Duodenal mucosa (tissue), 2 donors: ENCODE data around the gene KCNH5.
"Not testable (repeated sequence)": the region's sequence is repeated elsewhere in the genome, so short reads cannot be mapped to it uniquely, and the experiment has no call there.

Experiments
- H3K27ac ChIP-seq: one replicate; pipeline ENCODE4 v1.7.0; 2013; ENCODE audit warnings: low read depth, low read length
- H3K27me3 ChIP-seq, 2 donors: one replicate each; pipeline ENCODE4 v1.7.0; 2013; ENCODE audit warnings: low read length in 2 of 2, control low read depth in 1 of 2; ENCODE audit not compliant: insufficient read depth in 2 of 2, control insufficient read depth in 1 of 2
- H3K36me3 ChIP-seq, 2 donors: one replicate each; pipeline ENCODE4 v1.7.0; 2013; ENCODE audit warnings: low read length in 2 of 2, control low read depth in 1 of 2; ENCODE audit not compliant: insufficient read depth in 2 of 2, control insufficient read depth in 1 of 2
- H3K4me1 ChIP-seq, 2 donors: one replicate each; pipeline ENCODE4 v1.7.0; 2013; ENCODE audit warnings: low read length in 2 of 2, control low read depth in 1 of 2; ENCODE audit not compliant: insufficient read depth in 2 of 2, control insufficient read depth in 1 of 2
- H3K4me3 ChIP-seq, 2 donors: one replicate each; pipeline ENCODE4 v1.7.0; 2013; ENCODE audit warnings: low read length in 2 of 2, low read depth in 1 of 2
- H3K9ac ChIP-seq, 2 donors: one replicate each; pipeline ENCODE4 v1.7.0; 2013; ENCODE audit warnings: low read length in 2 of 2, low read depth in 1 of 2
- H3K9me3 ChIP-seq, 2 donors: one replicate each; pipeline ENCODE4 v1.7.0; 2013; ENCODE audit warnings: low read length in 2 of 2, control low read depth in 1 of 2; ENCODE audit not compliant: control insufficient read depth in 1 of 2

Gene KCNH5

GRCh38 chr14:62905566-62905965 lies 139.7 kb downstream of the KCNH5 start:
- Histone ChIP-seq H3K4me3 (no peak overlapping the region), H3K9ac (no peak overlapping the region), H3K9me3 (no peaks in the 10 kb centered on the region), H3K27ac (no peak overlapping the region), H3K36me3 (no peaks in the 10 kb centered on the region), H3K4me1 (no peaks in the 10 kb centered on the region), H3K27me3 (no peaks in the 10 kb centered on the region)

- Histone ChIP-seq H3K36me3 (no peaks in the 10 kb centered on the region), H3K9ac (no peak overlapping the region), H3K9me3 (no peaks in the 10 kb centered on the region), H3K27ac (no peak overlapping the region), H3K27me3 (no peaks in the 10 kb centered on the region), H3K4me3 (no peak overlapping the region), H3K4me1 (no peaks in the 10 kb centered on the region)
Measured at GRCh38 chr14:62897771-62898170, 147.5 kb downstream of the KCNH5 start.

- Histone ChIP-seq H3K9me3 (no peaks in the 10 kb centered on the region), H3K27me3 (no peaks in the 10 kb centered on the region), H3K4me3 (no peak overlapping the region), H3K4me1 (no peaks in the 10 kb centered on the region), H3K27ac (no peak overlapping the region), H3K9ac (no peak overlapping the region), H3K36me3 (no peaks in the 10 kb centered on the region)
Measured at GRCh38 chr14:62896932-62897456, 148.3 kb downstream of the KCNH5 start.

- H3K36me3 ChIP-seq: no peaks in the 10 kb centered on the region
- no peak overlapping the region for H3K4me3 ChIP-seq
- no peaks in the 10 kb centered on the region for H3K9me3 ChIP-seq
- H3K27ac ChIP-seq: no peak overlapping the region
- H3K9ac ChIP-seq: no peak overlapping the region
- H3K27me3 ChIP-seq: no peaks in the 10 kb centered on the region
- no peaks in the 10 kb centered on the region for H3K4me1 ChIP-seq
Measured at GRCh38 chr14:62894736-62895135, 150.5 kb downstream of the KCNH5 start.

- Histone ChIP-seq H3K4me1 (no peaks in the 10 kb centered on the region), H3K27ac (no peak overlapping the region), H3K9me3 (no peaks in the 10 kb centered on the region), H3K4me3 (no peak overlapping the region), H3K9ac (no peak overlapping the region), H3K27me3 (no peaks in the 10 kb centered on the region), H3K36me3 (no peaks in the 10 kb centered on the region)
Measured at GRCh38 chr14:62889364-62889763, 155.9 kb downstream of the KCNH5 start.

GRCh38 chr14:62886461-62886860 lies 158.8 kb downstream of the KCNH5 start:
- Histone ChIP-seq H3K36me3 (no peaks in the 10 kb centered on the region), H3K9ac (no peak overlapping the region), H3K27ac (no peak overlapping the region), H3K9me3 (no peaks in the 10 kb centered on the region), H3K27me3 (no peaks in the 10 kb centered on the region), H3K4me1 (no peaks in the 10 kb centered on the region), H3K4me3 (no peak overlapping the region)

GRCh38 chr14:62885451-62885850 lies 159.8 kb downstream of the KCNH5 start:
- H3K27ac ChIP-seq: no peak overlapping the region
- H3K36me3 ChIP-seq: no peaks in the 10 kb centered on the region
- H3K9ac ChIP-seq: no peak overlapping the region

GRCh38 chr14:62882967-62883366 lies 162.3 kb downstream of the KCNH5 start:
- Histone ChIP-seq H3K36me3 (no peaks in the 10 kb centered on the region), H3K4me1 (no peaks in the 10 kb centered on the region), H3K4me3 (no peak overlapping the region), H3K27me3 (no peaks in the 10 kb centered on the region), H3K9me3 (no peaks in the 10 kb centered on the region), H3K9ac (no peak overlapping the region), H3K27ac (no peak overlapping the region)

More at GRCh38 chr14:62885451-62885850, 159.8 kb downstream of the KCNH5 start:
- Histone ChIP-seq H3K27me3 (no peaks in the 10 kb centered on the region), H3K4me3 (no peak overlapping the region), H3K9me3 (no peaks in the 10 kb centered on the region), H3K4me1 (no peaks in the 10 kb centered on the region)

- no peaks in the 10 kb centered on the region for H3K9me3 ChIP-seq
- no peak overlapping the region for H3K27ac ChIP-seq
- no peaks in the 10 kb centered on the region for H3K4me1 ChIP-seq
- H3K27me3 ChIP-seq: no peaks in the 10 kb centered on the region
- no peaks in the 10 kb centered on the region for H3K36me3 ChIP-seq
- no peak overlapping the region for H3K9ac ChIP-seq
- no peak overlapping the region for H3K4me3 ChIP-seq
Measured at GRCh38 chr14:62866376-62866775, 178.9 kb downstream of the KCNH5 start.

- Histone ChIP-seq H3K9me3 (no peaks in the 10 kb centered on the region), H3K4me1 (no peaks in the 10 kb centered on the region), H3K27ac (no peak overlapping the region), H3K4me3 (no peak overlapping the region), H3K36me3 (no peaks in the 10 kb centered on the region), H3K27me3 (no peaks in the 10 kb centered on the region), H3K9ac (no peak overlapping the region)
Measured at GRCh38 chr14:62864588-62864987, 180.7 kb downstream of the KCNH5 start.

- H3K36me3 ChIP-seq, H3K9ac ChIP-seq, H3K9me3 ChIP-seq, H3K4me3 ChIP-seq, H3K27me3 ChIP-seq, H3K27ac ChIP-seq, H3K4me1 ChIP-seq: not testable (repeated sequence)
Measured at GRCh38 chr14:62858011-62858410, 187.2 kb downstream of the KCNH5 start.
